T-helper 1 cell treated with Interleukin-12 subunit alpha and Interleukin-12 subunit beta and Interleukin-4 antibody, amounts not matched to agents 30 ng/mL and 1 ng/mL, for 36 hours (primary cell): ENCODE measurements around the gene EXOSC2. TPM values are rescaled to one million over a fixed set of nuclear protein-coding genes. Genes with fewer than 3 reads are reported as not detected.

Source experiments
- intact Hi-C: fragments of 100-400 bp; cut with micrococcal nuclease; formaldehyde crosslinking; loops from one replicate; pipeline ENCODE4 v1.15.1; 2024
- total RNA-seq: library from RNA; stranded (reverse); gene quantifications from 2 replicates; pipeline ENCODE4 v1.2.3, GENCODE V29; 2022

The EXOSC2 gene
- total RNA-seq, 1 donor from 2014 or later = 60.4 TPM

GRCh38 chr9:130732793-130733221, 39.2 kb downstream of the EXOSC2 start:
- intact Hi-C loops = no loop called here

GRCh38 chr9:130735566-130735965, 42.0 kb downstream of the EXOSC2 start:
- intact Hi-C loops = no loop called here

GRCh38 chr9:130736834-130737233, 43.3 kb downstream of the EXOSC2 start:
- intact Hi-C loops = no loop called here

GRCh38 chr9:130738281-130738680, 44.7 kb downstream of the EXOSC2 start:
- intact Hi-C loops = no loop called here

GRCh38 chr9:130739081-130739480, 45.5 kb downstream of the EXOSC2 start:
- intact Hi-C loops = no loop called here

GRCh38 chr9:130740218-130741023, 46.8 kb downstream of the EXOSC2 start:
- intact Hi-C loops = loop anchor here (10.0 kb wide), 1 partner anchor 74 kb away; no protein-coding TSS in a partner anchor

- intact Hi-C loops = loop anchor here (10.0 kb wide), 1 partner anchor 74 kb away; no protein-coding TSS in a partner anchor
Measured at GRCh38 chr9:130741024-130741305, 47.4 kb downstream of the EXOSC2 start.

- intact Hi-C loops = loop anchor here (10.0 kb wide), 1 partner anchor 73 kb away; no protein-coding TSS in a partner anchor
Measured at GRCh38 chr9:130741831-130742449, 48.4 kb downstream of the EXOSC2 start.

- intact Hi-C loops = loop anchor here (10.0 kb wide), 1 partner anchor 71 kb away; no protein-coding TSS in a partner anchor
Measured at GRCh38 chr9:130743656-130744055, 50.1 kb downstream of the EXOSC2 start.

- intact Hi-C loops = loop anchor here (10.0 kb wide), 1 partner anchor 69 kb away; no protein-coding TSS in a partner anchor
Measured at GRCh38 chr9:130745210-130745800, 51.7 kb downstream of the EXOSC2 start.

GRCh38 chr9:130745829-130746228, 52.2 kb downstream of the EXOSC2 start:
- intact Hi-C loops = loop anchor here (10.0 kb wide), 1 partner anchor 69 kb away; no protein-coding TSS in a partner anchor

GRCh38 chr9:130746434-130747212, 53.0 kb downstream of the EXOSC2 start:
- intact Hi-C loops = loop anchor here (10.0 kb wide), 1 partner anchor 68 kb away; no protein-coding TSS in a partner anchor

GRCh38 chr9:130751631-130752355, 58.2 kb downstream of the EXOSC2 start:
- intact Hi-C loops = no loop called here

Other genes with a start within 250 kb of the EXOSC2 start
- gene ASS1, start 248.8 kb upstream of the EXOSC2 start, total RNA-seq = 3.2 and 8.0 TPM in 2 replicates
- 45.6 and 52.3 TPM in 2 replicates for gene FUBP3, start 114.2 kb upstream of the EXOSC2 start, total RNA-seq
- gene PRDM12, start 29.2 kb upstream of the EXOSC2 start, total RNA-seq = not detected in 2 replicates
- 33.8 and 35.1 TPM in 2 replicates for gene ABL1, start 141.5 kb downstream of the EXOSC2 start, total RNA-seq
- not detected in 2 replicates for gene QRFP, start 203.0 kb downstream of the EXOSC2 start, total RNA-seq
- not detected in 2 replicates for gene FIBCD1, start 245.5 kb downstream of the EXOSC2 start, total RNA-seq